Activated CD4-positive, alpha-beta T cell treated with anti-CD3 and anti-CD28 coated beads, Interleukin-2, amount 50 U/mL, for 16 hours (primary cell): ENCODE measurements around the gene ODAD3.
A peak's percentile ranks its signal among the peaks of the same experiment; 100 is the strongest.
"Not testable (repeated sequence)": the region's sequence is repeated elsewhere in the genome, so short reads cannot be mapped to it uniquely, and the experiment has no call there.

Experiments
- DNase-seq: peaks from one replicate; pipeline ENCODE4 v3.0.0-alpha.2; 2020

The ODAD3 gene

DNA sequence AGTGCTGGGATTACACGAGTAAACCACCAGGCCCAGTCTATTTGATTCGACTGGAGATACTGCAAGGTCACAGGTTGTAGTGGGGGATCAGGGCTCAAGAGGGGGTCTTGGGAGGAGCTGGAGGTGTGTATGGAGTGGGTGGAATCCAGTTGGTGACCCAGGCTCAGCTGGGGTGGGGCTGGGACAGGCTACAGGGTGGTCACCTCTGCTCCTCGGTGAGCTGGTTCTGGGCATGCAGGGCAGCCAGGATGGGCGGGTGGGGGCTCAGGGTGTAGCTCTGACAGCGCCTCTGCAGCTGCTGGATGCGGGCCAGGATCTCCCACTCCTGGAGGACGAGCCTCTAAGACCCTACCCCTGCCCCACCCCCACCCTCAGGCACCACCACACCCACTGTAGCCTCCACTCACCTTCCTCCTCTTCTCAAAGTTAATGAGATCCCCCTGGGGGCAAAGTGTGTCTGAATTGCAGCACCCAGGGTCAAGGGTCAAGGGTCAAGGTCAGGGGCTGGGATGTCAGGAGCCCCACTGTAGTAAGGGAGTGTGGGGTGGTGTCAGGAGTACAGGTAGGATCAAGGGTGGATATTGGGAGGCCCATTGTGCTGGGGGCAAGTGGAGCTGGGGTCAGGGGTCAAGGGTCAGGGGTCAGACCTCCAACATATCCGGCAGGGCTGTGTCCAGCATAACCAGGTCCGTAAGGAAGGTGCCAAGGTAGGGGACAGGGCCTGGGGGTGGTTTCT is 32.9 kb downstream of the ODAD3 start:
- DNase-seq = no peak

DNA sequence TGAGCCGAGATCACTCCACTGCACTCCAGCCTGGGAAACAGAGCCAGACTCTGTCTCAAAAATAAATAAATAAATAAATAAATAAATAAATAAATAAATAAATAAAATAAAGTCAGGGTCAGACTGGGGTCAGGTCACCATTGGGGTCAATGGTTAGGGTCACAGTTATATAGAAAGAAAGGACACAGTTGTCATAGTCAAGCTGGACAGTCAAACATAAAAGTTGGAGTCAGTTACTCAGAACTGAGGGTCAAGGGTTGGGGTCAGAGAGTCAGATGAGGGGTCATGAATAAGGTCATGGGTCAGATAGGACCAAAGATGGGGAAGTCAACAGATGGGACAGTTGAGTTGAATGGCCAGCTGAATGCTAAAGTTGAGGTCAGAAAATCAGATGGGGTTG is 34.1 kb downstream of the ODAD3 start:
- no peak for DNase-seq

DNA sequence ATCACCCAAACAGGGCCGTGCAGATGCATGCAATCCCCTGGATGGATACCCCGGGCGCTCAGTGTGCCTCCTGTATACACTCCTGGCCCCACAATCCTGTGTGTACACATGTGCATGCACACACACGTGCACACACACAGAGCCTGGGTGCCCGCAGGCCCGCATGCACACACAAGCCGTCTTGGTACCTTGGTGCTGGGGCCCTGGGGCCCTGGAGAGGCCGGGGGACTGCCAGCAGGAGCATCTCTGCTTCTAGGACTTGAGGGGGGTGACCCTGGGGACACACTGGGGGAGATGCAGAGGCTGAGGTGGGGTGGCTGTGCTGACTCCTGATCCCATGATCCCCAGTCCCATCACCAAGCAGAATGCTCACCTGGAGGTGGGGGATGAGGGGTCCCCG is 35.3 kb downstream of the ODAD3 start:
- DNase-seq = no peak

DNA sequence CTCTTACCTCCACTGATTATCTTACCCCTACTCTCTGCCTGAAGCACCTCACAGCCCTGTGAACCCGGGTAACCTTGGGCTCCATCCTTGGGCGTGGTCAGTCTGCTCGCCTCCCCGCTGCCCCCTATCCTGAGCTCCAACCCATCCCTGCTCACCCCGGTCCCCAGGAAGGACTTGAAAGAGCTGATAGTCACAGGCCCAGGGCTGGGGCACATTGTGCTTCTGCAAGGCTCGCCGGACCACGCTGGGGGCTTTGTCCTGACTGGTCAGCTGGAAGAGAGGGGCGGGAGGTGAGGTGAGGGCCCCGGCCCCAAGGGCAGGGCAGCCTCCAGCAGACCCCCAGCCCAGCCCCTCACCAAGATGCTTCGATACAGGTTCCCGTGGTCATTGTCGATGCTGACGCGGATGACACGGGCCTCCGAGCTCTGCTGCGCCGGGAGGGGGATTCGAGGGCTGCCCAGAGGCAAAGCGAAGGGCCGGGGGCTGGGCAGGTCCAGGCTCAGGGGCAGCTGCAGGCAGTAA is 37.8 kb downstream of the ODAD3 start:
- no peak for DNase-seq

DNA sequence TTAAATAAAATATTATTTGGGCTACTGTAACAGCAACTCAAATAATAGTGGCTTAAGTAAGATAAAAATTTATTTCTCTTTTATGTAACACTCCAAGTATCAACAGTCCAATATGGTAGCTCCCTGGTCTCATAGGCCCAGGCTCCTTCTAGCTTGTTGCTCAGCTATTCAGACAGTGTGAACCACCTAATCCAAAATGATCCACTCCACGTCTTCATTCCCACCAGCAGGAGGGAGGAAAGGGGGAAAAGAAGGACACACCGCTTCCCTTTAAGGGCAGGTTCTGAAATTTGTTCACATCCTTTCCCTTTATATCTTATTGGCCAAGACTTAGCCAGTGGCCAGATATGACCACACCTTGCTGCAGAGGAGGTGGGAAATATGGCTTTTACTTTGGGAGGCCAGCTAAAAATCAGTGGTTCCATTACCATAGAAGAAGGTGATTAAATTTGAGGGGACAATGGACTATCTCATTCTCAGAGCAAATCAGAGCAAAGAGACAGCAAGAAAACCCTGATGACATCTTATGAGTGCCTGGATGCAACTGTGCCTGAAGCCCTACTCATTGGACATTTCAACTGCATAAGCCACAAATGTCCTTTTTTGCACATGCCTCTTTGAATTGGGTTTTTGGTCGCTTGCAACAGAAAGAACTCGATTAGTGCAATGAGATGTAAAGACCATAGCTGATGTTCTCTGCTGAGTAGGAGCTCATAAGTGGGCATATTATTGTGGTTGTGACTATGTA is 43.8 kb downstream of the ODAD3 start:
- DNase-seq = no peak

DNA sequence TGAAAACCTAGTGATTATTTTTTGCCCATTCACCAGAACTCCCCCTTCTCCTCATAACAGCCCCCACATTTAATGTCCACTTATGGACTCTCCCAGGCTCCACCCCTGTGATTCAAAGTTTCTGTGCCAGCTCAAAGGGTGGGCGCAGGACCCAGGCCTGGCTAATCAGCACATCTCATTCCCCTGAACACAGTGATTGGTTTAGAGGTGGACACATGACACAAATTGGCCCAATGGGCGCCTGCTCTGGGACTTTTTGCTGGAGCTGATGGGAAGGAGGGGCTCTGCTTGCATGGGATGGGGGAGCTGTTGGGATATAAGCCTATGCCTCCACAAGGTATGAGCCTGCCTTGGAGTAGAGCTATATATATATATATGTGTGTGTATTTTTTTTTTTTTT is 44.6 kb downstream of the ODAD3 start:
- no peak for DNase-seq

DNA sequence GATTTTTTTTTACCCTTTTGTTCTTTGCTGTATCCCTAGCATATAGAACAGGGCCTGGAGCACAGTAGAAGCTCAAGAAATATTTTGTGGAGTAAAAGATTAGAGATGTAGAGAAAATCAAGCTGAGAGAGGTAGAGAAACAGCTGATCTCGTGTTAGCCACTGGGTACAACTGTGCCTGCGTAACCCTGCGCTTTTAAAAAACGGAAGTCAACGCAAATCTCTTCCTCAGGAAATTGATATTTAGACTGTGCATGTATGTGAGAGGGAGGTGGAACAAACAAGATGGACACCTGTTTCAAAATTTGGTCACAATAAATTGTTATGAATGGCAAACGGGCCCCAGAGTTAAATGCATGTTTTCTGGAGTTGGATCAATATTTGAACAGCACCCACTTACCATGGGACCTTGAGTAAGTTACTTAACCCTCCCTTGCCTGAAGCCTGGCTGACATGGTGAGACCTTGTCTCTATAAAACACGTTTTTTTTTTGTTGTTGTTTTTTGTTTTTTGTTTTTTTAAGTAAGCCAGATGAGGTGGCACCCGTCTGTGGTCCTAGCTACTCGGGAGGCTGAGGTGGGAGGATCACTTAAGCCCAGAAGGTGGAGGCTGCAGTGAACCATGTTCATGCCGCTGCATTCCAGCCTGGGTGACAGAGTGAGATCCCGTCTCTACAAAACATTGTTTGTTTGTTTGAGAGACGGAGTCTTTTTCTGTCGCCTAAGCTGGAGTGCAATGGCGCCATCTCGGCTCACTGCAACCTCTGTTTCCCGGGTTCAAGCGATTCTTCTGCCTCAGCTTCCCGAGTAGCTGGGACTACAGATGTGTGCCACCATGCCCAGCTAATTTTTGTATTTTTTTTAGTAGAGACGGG is 47.5 kb downstream of the ODAD3 start:
- DNase-seq = no peak

DNA sequence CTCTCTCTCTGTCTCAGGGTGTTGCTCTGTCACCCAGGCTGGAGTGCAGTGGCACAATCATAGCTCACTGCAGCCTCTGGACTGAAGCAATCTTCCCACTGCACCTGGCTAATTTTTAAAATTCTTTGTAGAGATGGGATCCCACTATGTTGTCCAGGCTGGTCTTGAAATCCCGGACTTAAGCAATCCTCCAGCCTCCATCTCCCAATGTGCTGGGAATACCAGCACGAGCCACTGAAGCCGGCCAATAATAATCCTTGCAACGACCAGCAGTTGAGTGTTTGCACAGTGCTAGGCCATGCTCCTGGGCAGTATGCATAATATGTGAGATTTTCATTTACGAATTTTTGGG is 50.2 kb downstream of the ODAD3 start:
- DNase-seq = no peak

DNA sequence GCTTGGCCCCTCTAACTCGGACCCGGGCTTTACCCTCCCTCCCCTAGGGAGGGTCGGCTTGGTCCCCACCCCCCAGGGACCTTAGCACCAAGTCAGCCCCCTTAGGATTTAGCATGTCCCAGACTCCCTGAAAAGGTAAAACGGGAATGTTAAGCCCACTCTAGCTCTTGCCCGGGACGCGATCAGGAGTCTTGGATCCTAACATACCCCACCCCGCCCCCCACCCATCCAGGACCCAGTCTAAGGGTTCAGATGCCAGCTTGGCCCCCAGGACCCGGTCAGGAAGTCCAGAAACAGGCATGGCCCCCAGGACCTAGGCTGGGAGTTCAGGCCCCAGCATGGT is 51.2 kb downstream of the ODAD3 start:
- no peak for DNase-seq

DNA sequence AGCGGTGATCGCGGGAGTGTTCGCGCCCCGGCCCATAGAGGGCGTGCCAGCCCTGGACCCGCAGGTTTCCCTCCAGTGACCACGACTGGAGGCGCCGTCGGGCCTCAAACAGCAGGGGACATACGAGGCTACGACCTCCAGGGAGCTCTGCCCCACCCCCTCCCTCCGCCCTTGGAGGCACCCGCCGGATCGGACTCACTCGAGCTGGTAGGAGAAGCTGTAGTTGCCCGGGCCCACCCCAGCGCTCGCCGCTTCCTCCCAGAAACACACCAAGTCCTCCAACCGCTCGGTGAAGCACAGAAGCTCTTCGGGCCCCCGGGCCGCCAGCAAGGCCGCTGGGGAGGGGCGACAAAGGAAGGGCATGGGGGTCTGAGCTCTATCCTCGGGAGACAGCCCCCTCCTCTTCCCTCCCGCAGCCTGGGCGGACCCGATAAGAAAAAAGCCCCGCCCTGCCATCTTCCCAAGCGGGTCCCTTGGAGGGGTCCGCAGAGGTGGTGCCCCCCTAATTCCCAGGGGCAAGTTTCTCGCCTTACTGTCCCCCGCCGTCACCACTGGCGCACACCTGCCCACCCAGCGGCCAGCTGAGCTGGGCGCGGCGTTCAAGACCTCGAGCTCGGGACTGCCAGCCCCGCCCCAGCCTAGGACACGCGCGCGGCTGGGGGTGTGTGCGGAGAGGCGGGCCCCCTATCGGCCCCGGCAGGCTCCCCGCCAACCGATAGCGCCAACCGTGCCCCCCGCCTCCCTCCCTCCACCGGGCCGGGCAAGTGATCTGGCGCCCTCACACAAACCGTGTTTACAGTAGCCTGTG is 51.8 kb downstream of the ODAD3 start:
- DNase-seq = peak; percentile 49

DNA sequence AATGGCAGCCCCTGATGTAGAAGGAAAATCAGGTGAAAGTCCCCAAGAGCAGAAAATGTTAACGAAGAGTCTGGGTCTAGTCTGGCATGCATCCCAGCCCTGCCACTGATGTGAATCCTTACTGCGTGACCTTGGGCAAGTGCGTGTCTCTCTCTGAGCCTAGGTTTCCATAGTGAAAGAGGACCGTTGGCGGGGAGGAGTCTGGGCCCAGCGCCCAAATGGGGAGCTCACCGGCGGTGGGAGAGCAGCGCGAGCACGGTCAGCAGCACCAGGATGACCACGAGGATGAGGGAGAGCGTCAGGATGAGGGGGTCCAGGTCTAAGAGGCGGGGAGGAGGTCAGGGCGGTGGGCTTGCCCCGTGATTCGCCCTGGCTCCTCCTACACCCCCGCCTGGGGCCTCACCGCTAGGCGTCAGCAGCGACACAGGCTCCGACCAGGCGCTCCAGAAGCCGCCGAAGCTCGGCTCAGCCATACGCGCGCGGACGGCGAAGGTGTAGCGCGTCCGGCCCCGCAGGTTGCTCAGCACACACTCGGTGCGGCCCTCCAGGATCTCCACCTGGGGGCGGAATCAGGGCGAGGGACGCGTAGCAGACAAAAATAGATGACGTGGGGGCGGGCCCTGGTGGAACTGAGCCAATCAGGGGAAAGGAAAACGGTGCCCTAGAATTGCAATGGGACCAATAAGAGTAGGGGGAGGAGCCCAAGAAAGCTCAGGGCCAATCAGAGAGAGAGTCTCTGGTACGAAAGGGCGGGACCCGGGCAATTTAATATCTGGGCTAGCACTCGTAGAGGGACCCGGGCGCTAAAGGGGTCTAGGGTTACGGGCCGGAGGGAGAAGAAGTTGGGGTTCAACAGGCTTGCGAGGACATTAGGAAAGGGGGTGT is 54.0 kb downstream of the ODAD3 start:
- peak; percentile 99 for DNase-seq

DNA sequence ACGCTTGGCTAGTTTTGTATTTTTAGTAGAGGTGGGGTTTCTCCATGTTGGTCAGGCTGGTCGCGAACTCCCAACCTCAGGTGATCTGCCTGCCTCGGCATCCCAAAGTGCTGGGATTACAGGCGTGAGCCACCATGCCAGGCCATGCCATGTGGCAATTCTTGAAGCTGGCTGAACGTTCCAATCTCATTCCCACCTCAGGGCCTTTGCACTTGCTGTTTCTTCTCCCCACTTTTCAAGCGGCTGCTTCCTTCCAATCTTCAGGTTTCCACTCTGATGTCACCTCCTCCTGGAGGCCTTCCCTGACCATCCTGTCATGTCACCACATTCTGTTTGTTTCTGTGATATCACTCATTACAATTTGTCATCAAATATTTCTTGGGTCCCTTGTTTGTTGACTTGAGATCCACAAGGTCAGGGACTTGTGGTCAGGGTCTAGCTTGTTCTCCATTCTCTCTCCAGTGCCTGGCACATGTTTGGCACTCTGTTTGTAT is 55.0 kb downstream of the ODAD3 start:
- DNase-seq = no peak

DNA sequence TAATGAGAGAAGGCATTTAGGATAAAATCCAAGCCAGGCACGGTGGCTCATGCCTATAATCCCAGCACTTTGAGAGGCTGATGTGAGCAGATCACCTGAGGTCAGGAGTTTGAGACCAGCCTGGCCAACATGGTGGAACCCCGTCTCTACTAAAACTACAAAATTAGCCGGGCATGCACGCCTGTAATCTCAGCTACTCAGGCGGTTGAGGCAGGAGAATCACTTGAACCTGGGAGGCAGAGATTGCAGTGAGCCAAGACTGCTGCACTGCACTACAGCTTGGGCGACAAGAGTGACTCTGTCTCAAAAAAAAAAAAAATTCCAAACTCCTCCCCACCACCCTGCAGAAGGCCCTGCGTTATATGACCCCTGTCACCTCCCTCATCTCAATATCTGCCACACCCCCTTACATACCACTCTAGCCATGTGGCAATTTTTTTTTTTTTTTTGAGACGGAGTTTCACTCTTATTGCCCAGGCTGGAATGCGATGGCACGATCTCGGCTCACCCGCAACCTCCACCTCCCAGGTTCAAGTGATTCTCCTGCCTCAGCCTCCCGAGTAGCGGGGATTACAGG is 55.6 kb downstream of the ODAD3 start:
- DNase-seq = not testable (repeated sequence)

DNA sequence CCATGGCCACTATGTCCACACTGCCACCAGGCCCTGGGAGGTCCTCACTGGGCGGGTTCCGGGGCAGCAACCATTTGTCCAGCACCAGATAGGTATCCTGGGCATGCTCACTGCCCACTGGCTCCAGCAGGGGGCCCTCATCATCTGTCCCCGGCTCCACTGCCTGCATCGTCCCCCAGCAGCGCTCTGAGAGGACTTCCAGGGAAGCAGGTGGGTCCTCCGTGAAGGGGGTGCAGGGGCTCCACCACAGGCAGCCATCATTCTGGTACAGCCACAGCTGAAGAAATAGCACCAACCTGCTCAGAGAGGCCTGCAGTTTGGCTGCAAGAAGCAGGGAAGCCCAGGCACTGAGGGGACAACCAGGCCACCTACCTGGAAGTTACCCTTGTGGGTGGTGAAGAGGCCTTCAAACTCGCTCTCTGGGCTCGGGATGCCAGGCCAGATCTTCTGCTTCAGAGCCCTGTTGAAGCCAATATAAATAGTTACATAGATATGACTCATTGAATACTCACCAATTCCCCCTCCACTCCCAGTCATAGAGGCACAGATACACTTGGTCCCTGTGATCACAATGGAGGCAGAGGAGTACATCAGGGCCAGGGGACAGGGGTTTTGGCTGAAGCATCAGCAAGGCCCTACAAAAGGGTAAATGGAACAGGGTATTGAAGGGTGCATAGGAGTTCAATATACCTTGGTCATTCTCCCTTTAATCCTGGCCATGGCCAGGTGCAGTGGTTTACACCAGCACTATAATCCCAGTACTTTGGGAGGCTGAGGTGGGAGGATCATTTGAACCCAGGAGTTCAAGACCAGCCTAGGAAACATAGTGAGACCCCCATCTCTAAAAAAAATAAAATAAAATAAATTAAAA is 56.4 kb downstream of the ODAD3 start:
- no peak for DNase-seq

DNA sequence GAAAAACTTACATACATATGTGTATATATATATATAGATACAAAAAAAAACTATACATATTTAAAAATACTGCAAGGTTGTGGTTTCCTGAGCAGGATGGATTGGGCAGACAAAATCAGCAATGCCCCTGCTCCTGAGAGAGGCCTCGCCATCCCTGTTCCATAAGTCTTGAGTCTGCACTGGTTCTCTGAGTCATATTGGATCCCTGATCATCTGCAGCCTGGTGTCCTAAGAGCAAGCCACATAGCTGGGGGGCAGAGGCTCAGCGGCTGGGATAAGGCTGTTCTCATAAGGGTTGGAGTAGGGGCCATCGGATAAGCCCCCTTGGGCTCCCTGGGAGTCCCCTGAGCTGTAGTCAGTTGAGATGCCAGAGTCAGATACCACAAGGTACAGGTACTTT is 57.2 kb downstream of the ODAD3 start:
- no peak for DNase-seq

DNA sequence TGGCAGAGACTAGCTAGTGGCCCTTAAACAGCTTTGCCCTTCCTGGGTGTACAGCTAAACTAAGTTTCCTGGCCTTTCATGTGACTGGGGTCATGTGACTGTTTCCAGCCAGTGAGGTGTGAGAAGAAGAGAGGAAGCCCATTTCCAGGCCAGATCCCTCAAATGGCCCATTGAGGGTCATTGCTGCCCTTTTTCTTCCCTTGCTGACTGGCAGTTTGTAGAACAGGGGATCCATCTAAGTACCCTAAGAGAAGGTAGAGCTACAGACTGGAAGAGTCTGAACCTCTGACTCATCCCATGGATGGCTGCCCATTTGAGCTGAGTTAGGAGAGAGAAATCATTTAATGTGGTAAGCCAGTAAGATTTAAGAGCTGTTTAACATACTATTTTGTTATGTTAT is 57.7 kb downstream of the ODAD3 start:
- peak; percentile 60 for DNase-seq

DNA sequence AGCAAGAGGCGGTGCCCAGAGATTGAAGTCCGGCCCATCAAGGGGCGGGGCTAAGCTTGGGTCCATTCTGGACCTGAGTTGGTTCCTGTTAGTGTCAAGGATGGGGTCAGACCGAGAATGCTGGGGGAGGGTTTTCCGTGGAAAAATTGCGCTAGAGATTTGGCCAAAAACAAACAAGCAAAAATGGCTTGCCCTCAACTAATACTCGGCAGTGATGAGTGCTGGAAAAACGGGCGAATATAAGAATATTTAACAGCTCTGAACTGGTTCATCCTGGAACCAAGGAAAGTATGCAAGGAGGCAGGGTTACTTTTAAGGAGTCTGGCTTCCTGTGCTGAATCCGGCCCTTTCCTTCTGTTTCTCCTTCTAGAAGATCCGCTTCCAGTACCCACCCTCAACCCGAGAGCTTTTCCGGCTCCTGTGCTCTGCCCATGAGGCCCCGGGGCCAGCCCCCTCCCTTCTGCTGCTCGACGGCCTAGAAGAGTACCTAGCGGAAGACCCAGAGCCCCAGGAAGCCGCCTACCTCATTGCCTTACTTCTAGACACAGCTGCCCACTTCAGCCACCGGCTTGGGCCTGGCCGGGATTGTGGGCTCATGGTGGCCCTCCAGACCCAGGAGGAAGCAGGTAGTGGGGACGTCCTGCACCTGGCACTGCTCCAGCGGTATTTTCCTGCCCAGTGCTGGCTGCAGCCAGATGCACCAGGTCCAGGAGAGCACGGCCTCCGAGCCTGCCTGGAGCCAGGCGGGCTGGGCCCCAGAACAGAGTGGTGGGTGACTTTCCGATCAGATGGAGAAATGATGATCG is 59.6 kb downstream of the ODAD3 start:
- peak; percentile 85 for DNase-seq

DNA sequence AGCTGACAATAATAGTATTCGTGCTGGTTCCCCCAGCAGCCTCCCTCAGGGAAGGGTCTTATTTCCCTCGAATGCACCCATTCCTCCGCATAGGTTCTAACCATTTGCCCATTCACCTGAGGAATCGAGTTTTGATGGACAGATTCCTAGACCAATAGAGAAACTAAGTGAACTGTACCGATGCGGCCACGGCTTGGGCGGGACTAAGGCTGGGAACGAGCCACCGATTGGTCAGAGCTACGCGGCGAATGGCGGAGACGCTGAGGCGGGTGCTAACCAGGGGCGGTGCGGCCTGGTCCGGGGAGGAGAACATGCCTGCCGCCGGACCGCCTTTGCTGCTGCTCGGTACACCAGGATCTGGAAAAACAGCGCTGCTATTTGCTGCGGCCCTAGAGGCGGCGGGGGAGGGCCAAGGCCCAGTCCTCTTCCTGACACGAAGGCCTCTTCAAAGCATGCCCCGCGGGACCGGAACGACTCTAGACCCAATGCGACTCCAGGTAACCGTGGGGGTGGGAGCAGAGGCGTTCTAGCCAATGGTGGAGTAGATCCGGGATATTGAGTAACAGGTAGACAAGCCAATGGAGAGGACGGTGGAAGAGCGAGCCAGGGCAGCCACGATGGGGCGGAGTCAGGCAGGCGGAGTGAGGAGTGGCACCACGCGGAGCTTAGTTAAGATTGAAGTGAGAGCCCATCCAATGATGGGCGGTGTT is 60.3 kb downstream of the ODAD3 start, which contains the start of gene SWSAP1:
Gene SWSAP1, plus strand, starts transcription at position 234 of the 710 bp plus-strand sequence. Its CDS starts 15 bp downstream, at position 249.
- DNase-seq = peak; percentile 99
